Upper lobe of left lung (tissue), 6 donors: Measurements from ENCODE around the gene RGS17. TPM values are rescaled to one million over a fixed set of nuclear protein-coding genes. Genes with fewer than 3 reads are reported as not detected.

Source experiments
- ATAC-seq, 2 donors: fragments of 200-7000 bp; cut with Tn5 transposase; one replicate each; pipeline ENCODE4 v1.9.1; 2022; ENCODE audit warnings: mild to moderate bottlenecking in 2 of 2, moderate library complexity in 2 of 2; ENCODE audit not compliant: low FRiP score in 2 of 2
- DNase-seq, 2 donors: peaks; one replicate each; pipeline ENCODE4 v3.0.0-alpha.2; 2019 to 2020
- H3K27ac ChIP-seq, 4 donors: fragments of 200-600 bp; sonication (generic); one replicate each; pipeline ENCODE4 v1.5.1; 2016 to 2019
- H3K27me3 ChIP-seq, 4 donors: fragments of 200-600 bp; sonication (generic); one replicate each; pipeline ENCODE4 v1.5.1; 2017 to 2019
- H3K36me3 ChIP-seq, 4 donors: fragments of 200-600 bp; sonication (generic); one replicate each; pipeline ENCODE4 v1.5.1; 2016 to 2019
- H3K4me1 ChIP-seq, 4 donors: fragments of 200-600 bp; sonication (generic); one replicate each; pipeline ENCODE4 v1.5.1; 2018 to 2019
- H3K4me3 ChIP-seq, 4 donors: fragments of 200-600 bp; sonication (generic); one replicate each; pipeline ENCODE4 v1.5.1; 2017 to 2019; ENCODE audit warnings: mild to moderate bottlenecking in 2 of 4, moderate library complexity in 1 of 4
- H3K9me3 ChIP-seq, 4 donors: fragments of 200-600 bp; sonication (generic); one replicate each; pipeline ENCODE4 v1.5.1; 2018 to 2019
- CTCF ChIP-seq, 6 experiments: fragments of 450-650 bp in 4 of 6; fragments of 200-600 bp in 2 of 6; sonication (generic) in 2 of 6; IDR thresholded peaks; one replicate each; pipeline ENCODE4 v1.5.1; 2016 to 2019; ENCODE audit warnings: antibody characterized with exemption in 6 of 6
- EP300 ChIP-seq, 4 donors: sonication (generic); formaldehyde crosslinking; IDR thresholded peaks; one replicate each; pipeline ENCODE4 v1.5.1; 2017; ENCODE audit warnings: antibody characterized with exemption in 4 of 4, control low read depth in 2 of 4
- POLR2A ChIP-seq, 4 donors: fragments of 450-650 bp; IDR thresholded peaks; one replicate each; pipeline ENCODE4 v1.5.1; 2016 to 2017; ENCODE audit warnings: antibody characterized with exemption in 4 of 4, mild to moderate bottlenecking in 2 of 4
- POLR2AphosphoS5 ChIP-seq, 2 donors: sonication (generic); formaldehyde crosslinking; IDR thresholded peaks; one replicate each; pipeline ENCODE4 v1.5.1; 2017; ENCODE audit warnings: antibody characterized with exemption in 2 of 2
- WGBS, 2 donors: methylation state at CpG; one replicate each; pipeline ENCODE4 v1.1.5; 2017 to 2018; 5-methylcytosine and 5-hydroxymethylcytosine counted together
- total RNA-seq, 6 donors: library from RNA; depleted of rRNA in 4 of 6; stranded (reverse); fragments of >200 nt in 4 of 6; gene quantifications; one replicate each; pipeline versions ENCODE4 v1.1.0 to v1.2.1, GENCODE V29; 2016 to 2021
- donor health status: DM: no; HTN: no; CAD: no; lungs with moderate emphysema.
- donor health status: DM: no; HTN: yes; CAD: no; lungs with severe emphysema.

RGS17 gene
- total RNA-seq, 6 donors from 2014 or later: 0.15 to 0.49 (median 0.28) TPM; not detected in 2

- H3K9me3 ChIP-seq: no peaks in the 10 kb centered on the region
- ATAC-seq: peak; percentile 85 to 88
- no peaks in the 10 kb centered on the region for H3K27me3 ChIP-seq
- DNase-seq: no peak
- no peaks in the 10 kb centered on the region for H3K4me1 ChIP-seq
- no peaks in the 10 kb centered on the region for H3K36me3 ChIP-seq
- H3K27ac ChIP-seq: no peak overlapping the region
- TF ChIP-seq POLR2A (IDR thresholded peaks at IDR 0.05) (no peak), CTCF (IDR thresholded peaks at IDR 0.05) (peak; percentile 59 to 78 (median 71))
- no peak overlapping the region for H3K4me3 ChIP-seq
- WGBS, 2 donors: 41 to 48% methylated on average over 6 of the region's 6 CpGs
Observed at GRCh38 chr6:153023977-153024708, 106.9 kb downstream of the RGS17 start.

GRCh38 chr6:153018355-153018754, 112.7 kb downstream of the RGS17 start:
- Histone ChIP-seq H3K36me3 (no peaks in the 10 kb centered on the region), H3K4me1 (no peaks in the 10 kb centered on the region), H3K4me3 (no peak overlapping the region), H3K27ac (no peak overlapping the region), H3K27me3 (no peaks in the 10 kb centered on the region), H3K9me3 (no peaks in the 10 kb centered on the region)
- DNase-seq (no peak), ATAC-seq (no peak)
- TF ChIP-seq CTCF (IDR thresholded peaks at IDR 0.05): no peak
- no peak for TF ChIP-seq EP300 (IDR thresholded peaks at IDR 0.05)
- TF ChIP-seq POLR2AphosphoS5 (IDR thresholded peaks at IDR 0.05): no peak
- TF ChIP-seq POLR2A (IDR thresholded peaks at IDR 0.05): no peak
- WGBS, 2 donors: 93 to 95% methylated on average over 3 of the region's 3 CpGs

GRCh38 chr6:153016846-153017245, 114.2 kb downstream of the RGS17 start:
- WGBS, 2 donors: 81% methylated on average over 3 of the region's 3 CpGs
- Histone ChIP-seq H3K4me3 (no peak overlapping the region), H3K27ac (no peak overlapping the region), H3K27me3 (no peaks in the 10 kb centered on the region), H3K9me3 (no peaks in the 10 kb centered on the region), H3K4me1 (no peaks in the 10 kb centered on the region), H3K36me3 (no peaks in the 10 kb centered on the region)
- ATAC-seq: no peak
- no peak for TF ChIP-seq POLR2AphosphoS5 (IDR thresholded peaks at IDR 0.05)
- TF ChIP-seq EP300 (IDR thresholded peaks at IDR 0.05): no peak
- no peak for TF ChIP-seq CTCF (IDR thresholded peaks at IDR 0.05)
- TF ChIP-seq POLR2A (IDR thresholded peaks at IDR 0.05): no peak
- DNase-seq: no peak

- TF ChIP-seq EP300 (IDR thresholded peaks at IDR 0.05) (no peak), CTCF (IDR thresholded peaks at IDR 0.05) (no peak), POLR2A (IDR thresholded peaks at IDR 0.05) (no peak), POLR2AphosphoS5 (IDR thresholded peaks at IDR 0.05) (no peak)
Observed at GRCh38 chr6:153015094-153015640, 115.9 kb downstream of the RGS17 start.

DNA sequence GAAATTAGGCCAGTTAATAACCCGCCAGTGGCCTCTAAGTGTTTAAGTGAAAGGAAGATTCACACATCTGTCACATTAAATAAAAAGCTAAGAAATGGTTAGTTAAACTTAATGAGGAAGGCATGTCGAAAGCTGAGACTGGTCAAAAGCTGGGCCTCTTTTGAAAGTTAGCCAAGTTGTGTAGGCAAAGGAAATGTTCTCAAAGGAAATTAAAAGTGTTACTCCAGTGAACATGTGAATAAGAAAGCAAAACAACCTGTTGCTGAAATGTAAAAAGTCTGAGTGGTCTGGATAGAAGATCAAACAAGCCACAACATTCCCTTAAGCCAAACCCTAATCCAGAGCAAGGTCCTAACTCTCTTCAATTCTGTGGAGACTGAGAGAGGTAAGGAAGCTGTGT, 117.6 kb downstream of the RGS17 start:
- Histone ChIP-seq H3K36me3 (no peaks in the 10 kb centered on the region), H3K9me3 (no peaks in the 10 kb centered on the region), H3K27me3 (no peaks in the 10 kb centered on the region), H3K27ac (no peak overlapping the region), H3K4me3 (no peak overlapping the region), H3K4me1 (no peaks in the 10 kb centered on the region)
- TF ChIP-seq POLR2A (IDR thresholded peaks at IDR 0.05): no peak
- no peak for TF ChIP-seq CTCF (IDR thresholded peaks at IDR 0.05)
- DNase-seq: no peak
- ATAC-seq: no peak
- 42 to 58% methylated on average over 2 of the region's 2 CpGs for WGBS, 2 donors

More at GRCh38 chr6:153015094-153015640, 115.9 kb downstream of the RGS17 start:
- Histone ChIP-seq H3K36me3 (no peaks in the 10 kb centered on the region), H3K27ac (no peak overlapping the region), H3K27me3 (no peaks in the 10 kb centered on the region), H3K4me1 (no peaks in the 10 kb centered on the region), H3K9me3 (no peaks in the 10 kb centered on the region), H3K4me3 (no peak overlapping the region)
- 74 to 81% methylated on average over 4 of the region's 4 CpGs for WGBS, 2 donors
- DNase-seq (no peak), ATAC-seq (no peak)
